Heart left ventricle (tissue), 16 donors: ENCODE results near the gene TSR1. TPM values are rescaled to one million over a fixed set of nuclear protein-coding genes. Genes with fewer than 3 reads are reported as not detected.
A peak's percentile ranks its signal among the peaks of the same experiment; 100 is the strongest.

Experiments used
- ATAC-seq, 4 donors: fragments of 200-7000 bp; cut with Tn5 transposase; one replicate each; pipeline ENCODE4 v1.9.1; 2020 to 2022; ENCODE audit warnings: moderate library complexity in 4 of 4, mild to moderate bottlenecking in 3 of 4, moderate number of reproducible peaks in 1 of 4
- DNase-seq, 5 donors: peaks; one replicate each; pipeline ENCODE4 v3.0.0-alpha.2; 2020
- H3K27ac ChIP-seq, 12 donors: fragments of 200-600 bp; sonication (generic) in 4 of 12; one replicate each; pipeline versions ENCODE4 v1.5.0 to v1.8.0; 2016 to 2022; ENCODE audit warnings: mild to moderate bottlenecking in 2 of 12
- H3K27me3 ChIP-seq, 9 donors: fragments of 200-600 bp; sonication (generic) in 2 of 9; one replicate each; pipeline versions ENCODE4 v1.5.1 to v1.8.0; 2016 to 2022; ENCODE audit warnings: mild to moderate bottlenecking in 3 of 9
- H3K36me3 ChIP-seq, 9 donors: fragments of 200-600 bp; sonication (generic) in 2 of 9; one replicate each; pipeline versions ENCODE4 v1.5.0 to v1.8.0; 2018 to 2022; ENCODE audit warnings: mild to moderate bottlenecking in 2 of 9
- H3K4me1 ChIP-seq, 12 donors: fragments of 200-600 bp; sonication (generic) in 4 of 12; one replicate each; pipeline versions ENCODE4 v1.5.0 to v1.8.0; 2016 to 2022; ENCODE audit warnings: mild to moderate bottlenecking in 3 of 12
- H3K4me3 ChIP-seq, 12 donors: fragments of 200-600 bp; sonication (generic) in 4 of 12; one replicate each; pipeline versions ENCODE4 v1.5.0 to v1.8.0; 2017 to 2022; ENCODE audit warnings: mild to moderate bottlenecking in 9 of 12, moderate library complexity in 4 of 12
- H3K9me3 ChIP-seq, 12 donors: fragments of 200-600 bp; sonication (generic) in 4 of 12; one replicate each; pipeline versions ENCODE4 v1.5.0 to v1.8.0; 2016 to 2022; ENCODE audit warnings: mild to moderate bottlenecking in 1 of 12
- CTCF ChIP-seq, 12 donors: fragments of 200-600 bp; sonication (generic) in 4 of 12; IDR thresholded peaks; one replicate each; pipeline versions ENCODE4 v1.5.0 to v1.8.0; 2018 to 2022; ENCODE audit warnings: antibody characterized with exemption in 12 of 12, mild to moderate bottlenecking in 5 of 12
- POLR2A ChIP-seq, 2 donors: fragments of 450-650 bp; IDR thresholded peaks; one replicate each; pipeline ENCODE4 v1.6.1; 2017; ENCODE audit warnings: antibody characterized with exemption in 2 of 2, mild to moderate bottlenecking in 2 of 2, moderate library complexity in 2 of 2
- WGBS, 4 donors: extraction: QIAGEN DNeasy Blood & Tissue Kit in 2 of 4; methylation state at CpG; one replicate each; pipeline versions ENCODE4 v1.1.5 to v1.1.7; 2013 to 2018; 5-methylcytosine and 5-hydroxymethylcytosine counted together
- intact Hi-C, 10 donors: fragments of 100-400 bp; cut with DNase I; formaldehyde crosslinking; loops; one replicate each; pipeline versions ENCODE4 v1.11.1 to v1.14.2; 2022
- polyA plus RNA-seq, 2 donors: library from polyadenylated mRNA; stranded (reverse); fragments of 200-250 nt; gene quantifications; one replicate each; pipeline ENCODE4 v1.2.3, GENCODE V29; 2013
- total RNA-seq, 9 donors: library from RNA; depleted of rRNA in 2 of 9; stranded (reverse); fragments of >200 nt in 2 of 9; fragmentation: NEBNext Ultra II Directional in 3 of 9; extraction: Animal tissue kit (Norgen Biotek cat#: 25700) in 3 of 9; gene quantifications; one replicate each; pipeline versions ENCODE4 v1.1.0 to v1.2.4, GENCODE V29; 2016 to 2023
- donor health status: ischemic (EF 13 %, LVEDD 7.1; RV severe dilation, severe dysfunction).
- donor health status: healthy with polysubstance abuse.
- donor health status: DM: no; HTN: yes; CAD: no.
- donor health status: DM: no; HTN: no; CAD: no.
- donor health status: ischemic (EF 25% LVEDD 6.9; RV normal size, moderate dysfunction).
- donor health status: ischemic (EF 25% LVEDD 5.7; RV mildly dilated, moderate dysfunction).
- donor health status: healthy.
- donor health status: DM: yes; HTN: yes; CAD: no.
- donor health status: ischemic (EF 35%, LVEDD 5.7; RV mildly dilated, moderate dysfunction).
- donor health status: nonischemic (EF 11% LVEDD 7.7; RV severe dilation, severe dysfunction).
- donor health status: DM: yes; HTN: yes; CAD: no.
- donor health status: PGD.
- donor health status: ischemic (EF 29% LVEDD 5.4; RV normal size, mild dysfunction).
- donor health status: nonischemic (EF 23%, LVEDD 6.1; RV moderate dilation, normal function).

The TSR1 gene
- total and polyA plus RNA-seq, 11 donors, result 12.0 to 35.8 (median 22.3) TPM

DNA sequence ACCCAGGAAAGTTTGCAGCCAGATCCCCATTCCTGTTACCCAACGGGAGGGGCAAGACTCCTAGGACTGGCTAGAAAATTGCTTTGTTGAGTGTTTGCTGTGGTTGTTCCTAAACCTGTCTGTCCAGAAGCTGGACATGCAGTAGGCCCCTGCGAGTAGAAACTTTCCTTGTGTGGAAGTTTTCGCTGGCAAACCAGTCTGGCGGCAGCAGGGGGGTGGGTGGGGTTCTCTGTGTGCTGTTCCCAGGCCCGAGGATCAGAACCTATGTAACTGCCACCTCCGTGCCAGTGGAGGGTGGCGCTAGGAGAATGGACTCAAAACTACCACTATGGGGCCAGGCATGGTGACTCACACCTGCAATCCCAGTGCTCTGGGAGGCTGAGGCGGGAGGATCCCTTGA is 10.2 kb upstream of the TSR1 start:
- Histone ChIP-seq H3K36me3 (peaks cover 0 to 32% (median 15%) of the 10 kb centered on the region in 9 donors), H3K9me3 (no peaks in the 10 kb centered on the region), H3K27me3 (no peaks in the 10 kb centered on the region), H3K4me1 (peaks cover 0 to 13% (median 5%) of the 10 kb centered on the region in 12 donors), H3K27ac (no peak overlapping the region), H3K4me3 (no peak overlapping the region)
- DNase-seq (no peak), ATAC-seq (no peak)
- 92 to 97% (median 96%) methylated on average over 8 of the region's 8 CpGs for WGBS, 4 donors
- TF ChIP-seq POLR2A (IDR thresholded peaks at IDR 0.05) (no peak), CTCF (IDR thresholded peaks at IDR 0.05) (no peak)
- intact Hi-C loops, result no loop called here

DNA sequence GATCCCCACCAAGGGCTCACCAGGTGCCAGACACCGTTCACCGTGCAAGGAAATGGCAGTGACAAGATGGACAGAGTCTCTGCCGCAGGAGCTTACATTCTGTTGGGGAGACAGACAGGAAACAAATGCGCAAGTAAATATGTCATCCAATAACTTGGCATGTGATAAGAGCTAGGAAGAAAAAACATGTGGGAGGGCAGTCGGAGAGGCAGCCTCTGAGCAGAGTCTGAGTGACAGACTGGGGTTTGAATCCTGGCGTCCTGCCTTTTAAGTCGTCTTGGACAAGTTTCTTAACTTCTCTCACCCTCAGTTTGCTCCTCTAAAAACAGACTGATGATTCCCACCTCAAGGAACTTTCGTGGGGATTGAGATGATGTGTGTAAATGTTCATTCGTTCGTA is 8.3 kb upstream of the TSR1 start:
- ATAC-seq (no peak), DNase-seq (no peak)
- no peaks in the 10 kb centered on the region for H3K9me3 ChIP-seq
- no peak overlapping the region for H3K4me3 ChIP-seq
- WGBS, 4 donors, result 67 to 78% (median 72%) methylated on average over 10 of the region's 10 CpGs
- intact Hi-C loops, result no loop called here
- peaks cover 0 to 35% (median 17%) of the 10 kb centered on the region in 9 donors for H3K36me3 ChIP-seq
- no peak overlapping the region for H3K27ac ChIP-seq
- H3K27me3 ChIP-seq, result no peaks in the 10 kb centered on the region
- no peak for TF ChIP-seq CTCF (IDR thresholded peaks at IDR 0.05)
- TF ChIP-seq POLR2A (IDR thresholded peaks at IDR 0.05), result no peak
- peaks cover 0 to 13% (median 5%) of the 10 kb centered on the region in 12 donors for H3K4me1 ChIP-seq

GRCh38 chr17:2343421-2343820 is 7.2 kb upstream of the TSR1 start:
- no peak for DNase-seq
- peaks cover 0 to 35% (median 17%) of the 10 kb centered on the region in 9 donors for H3K36me3 ChIP-seq
- no peak overlapping the region for H3K27ac ChIP-seq
- no peaks in the 10 kb centered on the region for H3K27me3 ChIP-seq
- no peaks in the 10 kb centered on the region for H3K9me3 ChIP-seq
- ATAC-seq, result no peak
- no peak overlapping the region for H3K4me3 ChIP-seq
- H3K4me1 ChIP-seq, result peaks cover 0 to 13% (median 5%) of the 10 kb centered on the region in 12 donors
- WGBS, 4 donors, result 61 to 69% (median 63%) methylated on average over 5 of the region's 5 CpGs
- TF ChIP-seq POLR2A (IDR thresholded peaks at IDR 0.05), result no peak
- TF ChIP-seq CTCF (IDR thresholded peaks at IDR 0.05), result no peak
- intact Hi-C loops, result no loop called here

GRCh38 chr17:2338315-2338657 is 2.0 kb upstream of the TSR1 start:
- H3K27ac ChIP-seq, result peak overlapping the region in 8 of 12 donors; percentile 68 to 95 (median 84)
- intact Hi-C loops, result no loop called here
- WGBS, 4 donors, result 25 to 29% (median 26%) methylated on average over 5 of the region's 5 CpGs
- ATAC-seq (no peak), DNase-seq (no peak)
- H3K9me3 ChIP-seq, result no peaks in the 10 kb centered on the region
- H3K27me3 ChIP-seq, result no peaks in the 10 kb centered on the region
- H3K36me3 ChIP-seq, result peaks cover 0 to 34% (median 22%) of the 10 kb centered on the region in 9 donors
- H3K4me1 ChIP-seq, result peaks cover 0 to 31% (median 17%) of the 10 kb centered on the region in 12 donors
- H3K4me3 ChIP-seq, result peak overlapping the region in 11 of 12 donors; percentile 70 to 96 (median 88)
- no peak for TF ChIP-seq CTCF (IDR thresholded peaks at IDR 0.05)
- no peak for TF ChIP-seq POLR2A (IDR thresholded peaks at IDR 0.05)
